Breast epithelium (tissue), 4 donors: ENCODE measurements around the gene USP22. TPM values are rescaled to one million over a fixed set of nuclear protein-coding genes. Genes with fewer than 3 reads are reported as not detected.

Experiments
- DNase-seq, 2 donors: peaks; one replicate each; pipeline ENCODE4 v3.0.0-alpha.2; 2019; ENCODE audit warnings: low spot score in 2 of 2
- H3K27ac ChIP-seq, 2 donors: fragments of 200-600 bp; sonication (generic) in 1 of 2; one replicate each; pipeline ENCODE4 v1.5.1; 2016 to 2019; ENCODE audit warnings: mild to moderate bottlenecking in 1 of 2
- H3K27me3 ChIP-seq, 2 donors: fragments of 200-600 bp; sonication (generic) in 1 of 2; one replicate each; pipeline versions ENCODE4 v1.5.1 to v1.6.0; 2017 to 2019; ENCODE audit warnings: control low read depth in 1 of 2, mild to moderate bottlenecking in 1 of 2
- H3K36me3 ChIP-seq: fragments of 200-600 bp; one replicate; pipeline ENCODE4 v1.5.1; 2019
- H3K4me1 ChIP-seq, 2 donors: fragments of 200-600 bp; sonication (generic); one replicate each; pipeline ENCODE4 v1.5.1; 2016 to 2019; ENCODE audit warnings: control low read depth in 1 of 2
- H3K4me3 ChIP-seq, 3 donors: fragments of 200-600 bp; sonication (generic); 1 replicate in 2 of 3; 2 replicates in 1 of 3; pipeline ENCODE4 v1.5.1; 2016 to 2019; ENCODE audit warnings: mild to moderate bottlenecking in 3 of 3, moderate library complexity in 2 of 3
- H3K9me3 ChIP-seq, 2 donors: fragments of 200-600 bp; sonication (generic) in 1 of 2; one replicate each; pipeline ENCODE4 v1.5.1; 2016 to 2019; ENCODE audit warnings: control low read depth in 1 of 2
- CTCF ChIP-seq, 3 donors: fragments of 450-650 bp; IDR thresholded peaks; one replicate each; pipeline ENCODE4 v1.5.1; 2016 to 2017; ENCODE audit warnings: antibody characterized with exemption in 3 of 3, mild to moderate bottlenecking in 3 of 3, moderate library complexity in 3 of 3
- POLR2A ChIP-seq: fragments of 450-650 bp; IDR thresholded peaks from one replicate; pipeline ENCODE4 v1.6.1; 2016; ENCODE audit warnings: antibody characterized with exemption, mild to moderate bottlenecking, moderate library complexity
- POLR2AphosphoS5 ChIP-seq, 3 donors: sonication (generic); formaldehyde crosslinking; IDR thresholded peaks; one replicate each; pipeline ENCODE4 v1.6.1; 2017; ENCODE audit warnings: antibody characterized with exemption in 3 of 3
- intact Hi-C: fragments of 100-400 bp; cut with DNase I; formaldehyde crosslinking; loops from one replicate; pipeline ENCODE4 v1.15.1; 2023; ENCODE audit warnings: low total_unique reads
- total RNA-seq, 3 donors: library from RNA; depleted of rRNA; stranded (reverse); fragments of >200 nt; gene quantifications; one replicate each; pipeline ENCODE4 v1.1.0, GENCODE V29; 2016

The USP22 gene
- total RNA-seq, 3 donors from 2014 or later = 115 to 156 (median 139) TPM

- Histone ChIP-seq H3K27ac (no peak overlapping the region), H3K36me3 (peaks cover 38% of the 10 kb centered on the region), H3K27me3 (no peaks in the 10 kb centered on the region), H3K4me3 (no peak overlapping the region), H3K9me3 (no peaks in the 10 kb centered on the region), H3K4me1 (no peaks in the 10 kb centered on the region)
- no peak for DNase-seq
- intact Hi-C loops = no loop called here
- TF ChIP-seq POLR2A (no peak), POLR2AphosphoS5 (IDR thresholded peaks at IDR 0.05) (no peak), CTCF (IDR thresholded peaks at IDR 0.05) (no peak)
Observed at GRCh38 chr17:21015564-21015963, 27.2 kb downstream of the USP22 start.

GRCh38 chr17:21014498-21014897 lies 28.3 kb downstream of the USP22 start:
- H3K4me3 ChIP-seq = no peak overlapping the region
- DNase-seq = no peak
- no peaks in the 10 kb centered on the region for H3K4me1 ChIP-seq
- intact Hi-C loops = no loop called here
- no peak overlapping the region for H3K27ac ChIP-seq
- peaks cover 31% of the 10 kb centered on the region for H3K36me3 ChIP-seq
- TF ChIP-seq POLR2AphosphoS5 (IDR thresholded peaks at IDR 0.05) (no peak), CTCF (IDR thresholded peaks at IDR 0.05) (no peak), POLR2A (no peak)
- no peaks in the 10 kb centered on the region for H3K27me3 ChIP-seq
- no peaks in the 10 kb centered on the region for H3K9me3 ChIP-seq

DNA sequence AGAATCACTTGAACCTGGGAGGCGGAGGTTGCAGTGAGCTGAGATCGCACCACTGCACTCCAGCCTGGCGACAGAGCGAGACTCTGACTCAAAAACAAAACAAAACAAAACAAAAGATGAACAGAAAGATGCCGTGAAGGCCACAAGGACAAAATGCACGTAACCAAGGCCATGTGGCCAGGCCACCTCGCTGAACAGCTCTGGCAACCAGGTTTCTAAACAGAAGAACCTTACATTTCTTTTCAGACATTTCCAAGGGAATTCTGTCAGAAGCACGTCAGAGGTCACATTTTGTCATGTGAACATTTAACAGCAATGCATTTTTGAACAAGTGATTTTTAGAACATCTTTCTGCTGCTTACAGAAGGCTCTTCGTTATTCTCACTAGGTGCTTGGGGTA lies 28.8 kb downstream of the USP22 start:
- Histone ChIP-seq H3K9me3 (no peaks in the 10 kb centered on the region), H3K27me3 (no peaks in the 10 kb centered on the region), H3K4me3 (no peak overlapping the region), H3K4me1 (no peaks in the 10 kb centered on the region), H3K36me3 (peaks cover 26% of the 10 kb centered on the region), H3K27ac (no peak overlapping the region)
- no peak for DNase-seq
- intact Hi-C loops = no loop called here
- no peak for TF ChIP-seq POLR2AphosphoS5 (IDR thresholded peaks at IDR 0.05)
- no peak for TF ChIP-seq POLR2A
- no peak for TF ChIP-seq CTCF (IDR thresholded peaks at IDR 0.05)

GRCh38 chr17:21012736-21013135 lies 30.1 kb downstream of the USP22 start:
- no peaks in the 10 kb centered on the region for H3K4me1 ChIP-seq
- no peaks in the 10 kb centered on the region for H3K9me3 ChIP-seq
- H3K4me3 ChIP-seq = no peak overlapping the region
- intact Hi-C loops = no loop called here
- no peaks in the 10 kb centered on the region for H3K27me3 ChIP-seq
- peaks cover 19% of the 10 kb centered on the region for H3K36me3 ChIP-seq
- TF ChIP-seq CTCF (IDR thresholded peaks at IDR 0.05) (no peak), POLR2A (no peak), POLR2AphosphoS5 (IDR thresholded peaks at IDR 0.05) (no peak)
- no peak overlapping the region for H3K27ac ChIP-seq
- no peak for DNase-seq

- intact Hi-C loops = no loop called here
- H3K36me3 ChIP-seq = peaks cover 19% of the 10 kb centered on the region
- TF ChIP-seq CTCF (IDR thresholded peaks at IDR 0.05) (no peak), POLR2A (no peak), POLR2AphosphoS5 (IDR thresholded peaks at IDR 0.05) (no peak)
- no peak overlapping the region for H3K27ac ChIP-seq
- no peak for DNase-seq
- H3K4me1 ChIP-seq = no peaks in the 10 kb centered on the region
- no peaks in the 10 kb centered on the region for H3K9me3 ChIP-seq
- H3K4me3 ChIP-seq = no peak overlapping the region
- no peaks in the 10 kb centered on the region for H3K27me3 ChIP-seq
Observed at GRCh38 chr17:21010705-21011596, 31.9 kb downstream of the USP22 start.
